ENCODE data around the gene SLX4IP.
A peak's percentile ranks its signal among the peaks of the same experiment; 100 is the strongest.

The SLX4IP gene

GRCh38 chr20:10665791-10666190 lies 230.7 kb downstream of the SLX4IP start:
- no peak for DNase-seq (ENCODE audit: low read depth)

DNA sequence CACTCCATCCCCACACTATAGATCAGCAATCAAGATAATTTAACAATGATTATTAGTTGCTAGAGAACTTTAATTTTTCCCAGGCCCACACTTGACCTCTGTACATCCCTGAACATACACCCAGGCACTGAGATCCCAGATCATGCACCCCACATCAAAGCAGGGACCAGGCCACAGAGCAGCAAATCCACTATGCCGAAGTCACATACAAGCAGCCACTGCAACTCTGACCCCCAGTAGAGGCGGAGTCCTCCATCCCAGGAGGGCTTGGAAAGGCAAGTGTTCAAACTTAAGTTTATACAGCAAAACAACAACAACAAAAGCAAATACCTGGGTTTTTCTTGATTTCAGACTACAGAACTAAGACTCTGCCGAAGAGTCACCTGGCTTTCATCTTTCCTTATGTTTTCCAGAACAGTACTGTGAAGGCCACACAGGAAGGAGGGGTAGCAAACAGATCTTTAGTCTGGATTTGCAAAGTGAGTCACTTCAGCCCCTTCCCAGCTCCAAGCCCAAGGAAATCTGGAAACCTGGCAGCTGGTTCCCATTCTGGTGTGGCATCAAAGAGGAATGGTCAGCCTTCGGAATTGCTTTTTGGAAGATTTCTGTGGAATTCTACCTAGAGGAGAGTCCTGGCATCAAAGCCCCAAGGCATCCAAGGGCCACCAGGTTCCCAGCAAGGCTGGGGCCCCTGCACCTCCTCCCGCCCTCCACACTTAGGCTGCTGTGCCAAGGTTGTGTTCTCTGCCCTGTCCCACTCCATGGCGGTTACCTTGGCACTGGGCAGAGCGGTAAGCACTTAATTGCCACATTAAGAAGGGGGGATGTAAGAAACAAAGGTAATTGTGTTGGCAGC lies 231.3 kb downstream of the SLX4IP start:
- DNase-seq (ENCODE audit: low read depth), result no peak

GRCh38 chr20:10667077-10667401 lies 231.9 kb downstream of the SLX4IP start:
- DNase-seq (ENCODE audit: low read depth), result no peak

- DNase-seq (ENCODE audit: low read depth), result no peak
These were observed 232.6 kb downstream of the SLX4IP start for GRCh38 chr20:10667560-10668167.

GRCh38 chr20:10668677-10669368 lies 233.7 kb downstream of the SLX4IP start:
- DNase-seq (ENCODE audit: low read depth), result no peak

DNA sequence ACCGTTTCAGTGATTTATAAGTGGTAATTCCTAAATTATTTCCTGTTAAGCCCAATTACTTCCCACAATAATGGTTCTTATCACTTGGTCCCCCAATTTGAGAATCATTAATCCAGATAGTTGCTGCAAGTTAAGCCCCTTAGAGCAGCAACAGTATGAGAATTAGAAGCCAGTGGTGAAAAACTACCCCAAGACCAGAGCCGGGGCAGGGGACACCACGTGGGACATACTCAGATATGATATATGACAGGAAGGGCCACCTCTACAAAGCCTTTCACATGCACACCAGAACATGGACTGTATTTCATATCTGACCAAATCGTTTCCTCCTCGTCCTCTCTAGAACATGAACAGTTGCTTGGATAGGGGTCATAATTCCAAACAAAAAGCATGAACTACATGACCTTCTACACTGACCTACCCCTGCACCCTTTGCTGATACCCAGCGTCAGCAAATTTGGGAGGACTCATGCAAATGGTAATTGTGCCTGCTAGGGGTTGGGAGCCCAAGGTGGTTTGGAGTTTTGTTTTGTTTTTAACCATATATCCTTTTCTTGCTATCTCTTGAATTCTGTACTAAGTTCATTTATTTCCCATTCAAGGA lies 234.8 kb downstream of the SLX4IP start:
- no peak for DNase-seq (ENCODE audit: low read depth)

GRCh38 chr20:10670501-10671220 lies 235.6 kb downstream of the SLX4IP start:
- no peak for DNase-seq (ENCODE audit: low read depth)

DNA sequence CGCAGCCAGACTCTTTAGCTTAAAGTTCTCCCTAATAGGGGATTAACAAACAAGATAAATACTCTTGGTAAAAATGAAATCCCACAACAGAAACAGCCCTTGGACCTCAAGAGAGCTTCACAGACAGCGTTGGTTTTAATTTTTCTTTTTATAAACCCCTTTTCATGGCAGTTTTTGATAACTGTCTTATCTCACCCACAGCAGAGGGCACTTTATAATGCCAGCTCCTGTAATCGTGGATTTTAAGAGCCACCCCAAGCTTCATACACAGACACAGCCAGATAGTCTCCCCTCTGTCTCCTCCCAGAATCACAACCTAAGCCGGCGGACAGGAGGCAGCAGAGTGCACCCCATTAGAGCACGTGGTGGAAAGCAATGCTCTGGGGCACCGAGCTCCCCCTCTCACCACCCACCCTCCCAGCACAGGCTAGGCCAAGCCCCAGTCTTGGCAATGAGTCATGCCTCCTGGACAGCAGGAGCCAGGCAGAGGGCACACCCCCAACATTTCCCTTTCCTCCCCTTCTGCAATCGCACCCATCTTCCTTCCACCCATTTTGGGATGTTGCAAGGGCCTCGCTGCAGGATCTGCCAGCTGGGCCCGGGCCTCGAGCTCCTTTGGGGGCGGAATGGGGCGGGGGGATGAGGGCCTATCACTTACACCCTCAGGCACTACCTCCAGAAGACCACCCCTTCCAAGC lies 236.3 kb downstream of the SLX4IP start:
- DNase-seq (ENCODE audit: low read depth), result no peak

GRCh38 chr20:10671919-10672623 lies 237.0 kb downstream of the SLX4IP start:
- DNase-seq (ENCODE audit: low read depth), result no peak

GRCh38 chr20:10672624-10673127 lies 237.6 kb downstream of the SLX4IP start:
- no peak for DNase-seq (ENCODE audit: low read depth)

DNA sequence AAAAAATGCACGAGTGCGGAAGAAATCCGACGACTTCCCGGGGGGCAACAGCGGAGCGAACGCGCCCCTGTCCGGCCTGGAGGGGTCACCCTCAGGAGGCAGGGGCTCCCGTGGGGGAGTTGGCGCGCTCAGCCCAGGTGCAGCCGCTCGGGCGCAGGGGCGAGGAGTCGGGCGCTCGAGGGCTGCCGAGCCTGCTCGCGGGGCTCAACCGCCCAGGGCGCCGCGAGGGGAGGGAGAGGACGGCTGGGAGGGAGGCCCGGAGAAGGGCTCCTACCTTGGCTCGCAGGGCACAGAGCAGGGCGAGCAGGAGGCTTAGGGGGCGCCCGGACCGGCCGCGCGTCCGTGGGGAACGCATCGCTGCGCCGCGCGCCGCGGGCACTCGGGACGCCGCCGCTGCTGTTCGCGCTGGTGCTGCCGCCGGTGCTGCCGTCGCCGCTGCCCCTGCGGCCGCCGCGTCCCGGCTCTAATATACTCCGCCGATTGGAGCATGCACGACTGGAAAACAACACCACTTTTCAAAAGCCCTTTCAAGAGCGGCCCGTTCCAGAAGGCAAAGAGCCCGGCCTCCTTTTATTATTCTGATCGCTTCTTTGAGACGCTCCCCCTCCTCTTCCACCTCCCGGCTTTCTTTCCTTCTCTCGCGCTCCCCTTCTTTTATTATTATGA lies 238.2 kb downstream of the SLX4IP start:
- DNase-seq (ENCODE audit: low read depth), result no peak

GRCh38 chr20:10673842-10674683 lies 239.0 kb downstream of the SLX4IP start, which contains the start of gene JAG1:
JAG1 (minus strand) TSS chr20:10673999; CDS start chr20:10673530, 469 bp downstream.
- DNase-seq (ENCODE audit: low read depth), result peak; percentile 29

DNA sequence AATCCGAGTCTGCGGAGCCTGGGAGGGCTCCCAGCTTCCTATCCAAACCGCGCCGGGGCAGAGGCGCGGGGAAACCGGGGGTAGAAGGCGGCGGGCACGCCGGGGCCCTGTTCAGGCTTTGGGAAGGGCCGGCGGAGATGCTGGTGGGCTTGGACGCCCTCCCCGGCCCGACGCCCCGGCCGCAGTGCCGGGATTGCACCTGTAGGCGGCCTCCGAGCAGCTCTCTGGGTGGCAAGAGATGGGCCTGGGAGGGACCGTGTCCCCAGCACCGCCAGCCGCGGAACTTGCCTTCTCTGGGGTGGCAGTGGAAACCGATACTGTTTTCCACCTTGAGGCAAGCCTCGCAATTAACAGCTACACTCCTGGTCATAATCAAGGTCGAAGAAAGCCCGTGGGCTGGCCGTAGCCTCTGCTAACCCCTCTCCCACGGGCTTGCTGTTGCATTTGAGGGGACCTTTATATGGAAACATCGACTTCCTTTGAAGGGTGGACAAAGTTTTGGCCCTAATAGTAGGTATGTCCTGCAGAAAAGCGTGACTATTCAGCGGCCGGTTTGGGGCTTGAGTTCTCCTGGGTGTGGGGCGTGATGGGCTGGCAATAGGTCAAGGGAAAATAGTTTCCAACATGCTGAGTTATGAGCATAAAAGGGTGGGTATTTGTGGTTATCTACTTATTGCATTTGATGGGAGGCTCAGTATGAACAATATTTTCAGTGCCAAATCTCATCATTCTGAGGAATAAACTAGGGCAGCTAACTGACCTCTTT lies 239.8 kb downstream of the SLX4IP start:
- no peak for DNase-seq (ENCODE audit: low read depth)

DNA sequence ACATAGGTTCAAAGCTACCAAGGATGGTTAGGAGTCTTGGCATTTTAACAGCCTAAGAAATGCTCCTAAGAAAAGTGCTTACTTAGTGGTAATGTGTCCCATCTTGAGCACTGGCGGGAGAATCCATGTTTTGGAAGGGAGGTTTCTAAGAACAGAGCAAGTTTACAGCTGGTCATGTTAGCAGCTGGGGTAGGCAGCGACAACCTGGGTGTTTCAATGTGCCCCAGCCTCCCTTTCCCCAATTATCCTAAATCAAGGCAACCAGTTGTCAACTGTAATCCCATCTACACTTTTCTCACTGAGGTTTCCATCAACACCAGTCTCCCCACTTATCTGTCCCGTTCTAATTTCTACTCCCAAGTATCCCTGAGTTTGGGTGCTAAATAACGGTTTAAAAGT lies 240.3 kb downstream of the SLX4IP start:
- no peak for DNase-seq (ENCODE audit: low read depth)

- no peak for DNase-seq (ENCODE audit: low read depth)
These were observed 241.4 kb downstream of the SLX4IP start for GRCh38 chr20:10676518-10676917.
